NB4 (cell line): ENCODE results near the gene PTS.

Experiments
- MYC ChIP-seq: IDR thresholded peaks from 2 replicates; pipeline ENCODE4 v1.6.1; 2011; ENCODE audit warnings: low read depth, low read length
- POLR2A ChIP-seq: IDR thresholded peaks from 2 replicates; pipeline ENCODE4 v1.6.1; 2011; ENCODE audit warnings: mild to moderate bottlenecking; ENCODE audit not compliant: insufficient read length; ENCODE audit errors: extremely low read depth
- TF ChIP-seq, protein P1 (sequence below): IDR thresholded peaks from one replicate; pipeline ENCODE4 v1.5.1; 2012; ENCODE audit warnings: low read depth, low read length

DNA sequence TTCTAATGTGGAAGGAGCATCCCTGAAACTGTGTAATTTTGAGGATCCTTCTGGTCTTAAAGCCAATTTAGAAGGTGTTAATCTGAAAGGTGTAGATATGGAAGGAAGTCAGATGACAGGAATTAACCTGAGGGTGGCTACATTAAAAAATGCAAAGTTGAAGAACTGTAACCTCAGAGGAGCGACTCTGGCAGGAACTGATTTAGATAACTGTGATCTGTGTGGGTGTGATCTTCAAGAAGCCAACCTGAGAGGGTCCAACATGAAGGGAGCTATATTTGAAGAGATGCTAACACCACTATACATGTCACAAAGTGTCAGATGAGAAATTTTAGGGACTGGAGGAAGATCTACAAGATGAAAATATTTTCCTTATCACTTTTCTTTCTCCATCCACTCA is 43.4 kb upstream of the PTS start:
- TF ChIP-seq, protein P1, sequence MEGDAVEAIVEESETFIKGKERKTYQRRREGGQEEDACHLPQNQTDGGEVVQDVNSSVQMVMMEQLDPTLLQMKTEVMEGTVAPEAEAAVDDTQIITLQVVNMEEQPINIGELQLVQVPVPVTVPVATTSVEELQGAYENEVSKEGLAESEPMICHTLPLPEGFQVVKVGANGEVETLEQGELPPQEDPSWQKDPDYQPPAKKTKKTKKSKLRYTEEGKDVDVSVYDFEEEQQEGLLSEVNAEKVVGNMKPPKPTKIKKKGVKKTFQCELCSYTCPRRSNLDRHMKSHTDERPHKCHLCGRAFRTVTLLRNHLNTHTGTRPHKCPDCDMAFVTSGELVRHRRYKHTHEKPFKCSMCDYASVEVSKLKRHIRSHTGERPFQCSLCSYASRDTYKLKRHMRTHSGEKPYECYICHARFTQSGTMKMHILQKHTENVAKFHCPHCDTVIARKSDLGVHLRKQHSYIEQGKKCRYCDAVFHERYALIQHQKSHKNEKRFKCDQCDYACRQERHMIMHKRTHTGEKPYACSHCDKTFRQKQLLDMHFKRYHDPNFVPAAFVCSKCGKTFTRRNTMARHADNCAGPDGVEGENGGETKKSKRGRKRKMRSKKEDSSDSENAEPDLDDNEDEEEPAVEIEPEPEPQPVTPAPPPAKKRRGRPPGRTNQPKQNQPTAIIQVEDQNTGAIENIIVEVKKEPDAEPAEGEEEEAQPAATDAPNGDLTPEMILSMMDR = no peak
- TF ChIP-seq POLR2A (no peak), MYC (no peak)
